Activated CD8-positive, alpha-beta T cell treated with anti-CD3 and anti-CD28 coated beads for 36 hours (primary cell): ENCODE results near the gene PLG. TPM values are rescaled to one million over a fixed set of nuclear protein-coding genes. Genes with fewer than 3 reads are reported as not detected.
A peak's percentile ranks its signal among the peaks of the same experiment; 100 is the strongest.

Source experiments
- ATAC-seq: fragments of 200-7000 bp; cut with Tn5 transposase; one replicate; pipeline ENCODE4 v1.10.0; 2021; ENCODE audit warnings: mild to moderate bottlenecking, moderate library complexity
- CTCF ChIA-PET: fragments of 350-600 bp; sonication (Branson Sonifier 250); formaldehyde crosslinking; loops from one replicate; lab custom pipeline; 2021; ENCODE audit warnings: antibody characterized with exemption; lab: Charles Lee
- POLR2A ChIA-PET: fragments of 350-600 bp; sonication (Branson Sonifier 250); formaldehyde crosslinking; loops from one replicate; lab custom pipeline; 2021; ENCODE audit warnings: antibody characterized with exemption; lab: Charles Lee
- DNase-seq: peaks from one replicate; pipeline ENCODE4 v3.0.0-alpha.2; 2020
- H3K27ac Mint-ChIP-seq: one replicate; pipeline ENCODE4 v1.8.0; 2021; ENCODE audit warnings: mild to moderate bottlenecking, mixed read lengths
- H3K27me3 Mint-ChIP-seq: one replicate; pipeline ENCODE4 v1.8.0; 2021; ENCODE audit warnings: mixed read lengths
- H3K36me3 Mint-ChIP-seq: one replicate; pipeline ENCODE4 v1.8.0; 2021; ENCODE audit warnings: low read depth, mixed read lengths
- H3K4me1 Mint-ChIP-seq: one replicate; pipeline ENCODE4 v1.8.0; 2021; ENCODE audit warnings: low read depth, mixed read lengths
- H3K4me3 Mint-ChIP-seq: one replicate; pipeline ENCODE4 v1.8.0; 2021; ENCODE audit warnings: mild to moderate bottlenecking, moderate library complexity, mixed read lengths
- H3K9me3 Mint-ChIP-seq: one replicate; pipeline ENCODE4 v1.8.0; 2021; ENCODE audit warnings: mixed read lengths
- intact Hi-C: fragments of 100-400 bp; cut with micrococcal nuclease; formaldehyde crosslinking; loops from one replicate; pipeline ENCODE4 v1.10.0; 2022
- total RNA-seq, 2 experiments: library from RNA; stranded (reverse); gene quantifications; one replicate each; pipeline ENCODE4 v1.2.3, GENCODE V29; 2021
- TF ChIP-seq, protein P1 (sequence below): fragments of 200-600 bp; IDR thresholded peaks from one replicate; pipeline ENCODE4 v1.8.0; 2022; ENCODE audit warnings: antibody characterized with exemption, mild to moderate bottlenecking

PLG gene
- total RNA-seq, 2 experiments from 2014 or later, result not detected

- DNase-seq (no peak), ATAC-seq (no peak)
- Mint-ChIP-seq H3K36me3 (no peaks in the 10 kb centered on the region), H3K4me3 (no peak overlapping the region), H3K27me3 (peaks cover 3% of the 10 kb centered on the region), H3K9me3 (no peaks in the 10 kb centered on the region), H3K4me1 (no peaks in the 10 kb centered on the region), H3K27ac (no peak overlapping the region)
- intact Hi-C loops, result no loop called here
- TF ChIP-seq, protein P1, sequence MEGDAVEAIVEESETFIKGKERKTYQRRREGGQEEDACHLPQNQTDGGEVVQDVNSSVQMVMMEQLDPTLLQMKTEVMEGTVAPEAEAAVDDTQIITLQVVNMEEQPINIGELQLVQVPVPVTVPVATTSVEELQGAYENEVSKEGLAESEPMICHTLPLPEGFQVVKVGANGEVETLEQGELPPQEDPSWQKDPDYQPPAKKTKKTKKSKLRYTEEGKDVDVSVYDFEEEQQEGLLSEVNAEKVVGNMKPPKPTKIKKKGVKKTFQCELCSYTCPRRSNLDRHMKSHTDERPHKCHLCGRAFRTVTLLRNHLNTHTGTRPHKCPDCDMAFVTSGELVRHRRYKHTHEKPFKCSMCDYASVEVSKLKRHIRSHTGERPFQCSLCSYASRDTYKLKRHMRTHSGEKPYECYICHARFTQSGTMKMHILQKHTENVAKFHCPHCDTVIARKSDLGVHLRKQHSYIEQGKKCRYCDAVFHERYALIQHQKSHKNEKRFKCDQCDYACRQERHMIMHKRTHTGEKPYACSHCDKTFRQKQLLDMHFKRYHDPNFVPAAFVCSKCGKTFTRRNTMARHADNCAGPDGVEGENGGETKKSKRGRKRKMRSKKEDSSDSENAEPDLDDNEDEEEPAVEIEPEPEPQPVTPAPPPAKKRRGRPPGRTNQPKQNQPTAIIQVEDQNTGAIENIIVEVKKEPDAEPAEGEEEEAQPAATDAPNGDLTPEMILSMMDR, result no peak
- POLR2A ChIA-PET, result no interaction called here
- CTCF ChIA-PET, result no interaction called here
These were observed 12.8 kb downstream of the PLG start for GRCh38 chr6:160714731-160715316.

GRCh38 chr6:160730911-160731310, 28.9 kb downstream of the PLG start:
- POLR2A ChIA-PET, result no interaction called here
- DNase-seq (peak; percentile 4), ATAC-seq (no peak)
- CTCF ChIA-PET, result no interaction called here
- no peaks in the 10 kb centered on the region for H3K36me3 Mint-ChIP-seq
- intact Hi-C loops, result loop anchor here (5.0 kb wide), 1 partner anchor 641 kb away; no protein-coding TSS in a partner anchor
- no peaks in the 10 kb centered on the region for H3K4me1 Mint-ChIP-seq
- no peaks in the 10 kb centered on the region for H3K9me3 Mint-ChIP-seq
- no peak overlapping the region for H3K4me3 Mint-ChIP-seq
- peaks cover 8% of the 10 kb centered on the region for H3K27me3 Mint-ChIP-seq
- H3K27ac Mint-ChIP-seq, result no peak overlapping the region
- TF ChIP-seq, protein P1, result no peak

GRCh38 chr6:160733050-160733646, 31.1 kb downstream of the PLG start:
- no peak overlapping the region for H3K4me3 Mint-ChIP-seq
- CTCF ChIA-PET, result interaction anchor here (0.6 to 2.3 kb wide), 11 partner anchors 9 to 640 kb away, joined by 3 to 9 read pairs (median 4); no protein-coding TSS in a partner anchor
- peaks cover 13% of the 10 kb centered on the region for H3K27me3 Mint-ChIP-seq
- H3K4me1 Mint-ChIP-seq, result no peaks in the 10 kb centered on the region
- DNase-seq (peak; percentile 47), ATAC-seq (peak; percentile 30)
- H3K9me3 Mint-ChIP-seq, result no peaks in the 10 kb centered on the region
- no peak overlapping the region for H3K27ac Mint-ChIP-seq
- intact Hi-C loops, result loop anchor here (5.0 kb wide), 1 partner anchor 639 kb away; no protein-coding TSS in a partner anchor
- POLR2A ChIA-PET, result no interaction called here
- TF ChIP-seq, protein P1, result peak; percentile 72
- no peaks in the 10 kb centered on the region for H3K36me3 Mint-ChIP-seq

GRCh38 chr6:160734627-160735026, 32.6 kb downstream of the PLG start:
- H3K9me3 Mint-ChIP-seq, result no peaks in the 10 kb centered on the region
- POLR2A ChIA-PET, result no interaction called here
- TF ChIP-seq, protein P1, result no peak

GRCh38 chr6:160735523-160735922, 33.5 kb downstream of the PLG start:
- intact Hi-C loops, result no loop called here
- H3K27me3 Mint-ChIP-seq, result peaks cover 14% of the 10 kb centered on the region
- ChIA-PET CTCF (no interaction called here), POLR2A (no interaction called here)
- ATAC-seq, result no peak
- H3K4me1 Mint-ChIP-seq, result no peaks in the 10 kb centered on the region
- H3K27ac Mint-ChIP-seq, result no peak overlapping the region
- TF ChIP-seq, protein P1, result no peak
- no peaks in the 10 kb centered on the region for H3K9me3 Mint-ChIP-seq
- H3K36me3 Mint-ChIP-seq, result no peaks in the 10 kb centered on the region
- DNase-seq, result no peak
- no peak overlapping the region for H3K4me3 Mint-ChIP-seq

More at GRCh38 chr6:160734627-160735026, 32.6 kb downstream of the PLG start:
- CTCF ChIA-PET, result interaction anchor here (0.7 to 2.3 kb wide), 3 partner anchors 32 to 638 kb away, joined by 3 to 9 read pairs (median 5); no protein-coding TSS in a partner anchor
- ATAC-seq, result no peak
- no peak overlapping the region for H3K4me3 Mint-ChIP-seq
- H3K27me3 Mint-ChIP-seq, result peaks cover 13% of the 10 kb centered on the region
- intact Hi-C loops, result loop anchor here (5.0 kb wide), 1 partner anchor 638 kb away; no protein-coding TSS in a partner anchor
- no peaks in the 10 kb centered on the region for H3K36me3 Mint-ChIP-seq
- no peaks in the 10 kb centered on the region for H3K4me1 Mint-ChIP-seq
- no peak for DNase-seq
- H3K27ac Mint-ChIP-seq, result no peak overlapping the region
